GM12878 (cell line): Measurements from ENCODE around the gene NPLOC4. TPM values are rescaled to one million over a fixed set of nuclear protein-coding genes. Genes with fewer than 3 reads are reported as not detected.
A peak's percentile ranks its signal among the peaks of the same experiment; 100 is the strongest.

ENCODE experiments used
- ATAC-seq: fragments of 200-7000 bp; cut with Tn5 transposase; 3 replicates; pipeline ENCODE4 v1.9.1; 2020; ENCODE audit warnings: mild to moderate bottlenecking, moderate library complexity
- BruUV-seq: library from RNA; stranded (reverse); fragments of 400-500 nt; replicated peaks from 2 replicates; lab custom pipeline; 2021; lab: Mats Ljungman, UMichigan
- CTCF ChIA-PET: fragments of 300-600 bp; sonication (Branson Sonifier 250); formaldehyde crosslinking; extraction: SDS; loops from one replicate; lab custom pipeline; 2021; ENCODE audit warnings: inconsistent platforms; lab: Yijun Ruan, JAX
- POLR2A ChIA-PET: fragments of 350-600 bp; formaldehyde crosslinking; extraction: SDS; loops from one replicate; lab custom pipeline; 2021; ENCODE audit warnings: inconsistent platforms; lab: Charles Lee
- RAD21 ChIA-PET: fragments of 300-600 bp; sonication (Branson Sonifier 250); formaldehyde crosslinking; loops from one replicate; lab custom pipeline; 2023; ENCODE audit warnings: antibody characterized with exemption; ENCODE audit not compliant: unreplicated experiment; lab: Charles Lee
- SMC1A ChIA-PET: fragments of 300-600 bp; sonication (Branson Sonifier 250); formaldehyde crosslinking; loops from one replicate; lab custom pipeline; 2023; ENCODE audit not compliant: unreplicated experiment, uncharacterized antibody; lab: Charles Lee
- DNase-seq: peaks from one replicate; pipeline ENCODE4 v3.0.0-alpha.2; 2011; ENCODE audit warnings: low read depth, low spot score
- FAIRE-seq: peaks from 3 replicates; lab custom pipeline; 2011; peaks lifted over from hg19 to GRCh38; lab: Jason Lieb, UNC
- H2AFZ ChIP-seq: 2 replicates; pipeline ENCODE4 v1.6.0; 2011; ENCODE audit warnings: low read depth, low read length, control low read depth; ENCODE audit not compliant: control insufficient read depth
- H3K27ac ChIP-seq: 2 replicates; pipeline ENCODE4 v1.5.1; 2011; ENCODE audit warnings: control low read depth; ENCODE audit not compliant: control insufficient read depth, insufficient read depth
- H3K27me3 ChIP-seq, 2 experiments: replicated peaks in 1 of 2; 2 replicates each; pipeline versions ENCODE4 v1.6.0 to v1.6.1; 2011; ENCODE audit warnings: low read length in 1 of 2; ENCODE audit not compliant: control insufficient read depth in 2 of 2, insufficient read depth in 2 of 2
- H3K36me3 ChIP-seq, 2 experiments: 2 replicates each; pipeline ENCODE4 v1.5.1; 2011; ENCODE audit warnings: low read length in 1 of 2; ENCODE audit not compliant: control insufficient read depth in 2 of 2, insufficient read depth in 2 of 2
- H3K4me1 ChIP-seq: 2 replicates; pipeline ENCODE4 v1.6.1; 2011; ENCODE audit warnings: mild to moderate bottlenecking, low read length, moderate library complexity, mixed read lengths; ENCODE audit not compliant: control insufficient read depth, insufficient read depth
- H3K4me2 ChIP-seq: 2 replicates; pipeline ENCODE4 v1.6.0; 2011; ENCODE audit warnings: control low read depth; ENCODE audit not compliant: control insufficient read depth, insufficient read depth
- H3K4me3 ChIP-seq: fragments of 200-600 bp; sonication (generic); 2 replicates; pipeline ENCODE4 v1.5.1; 2016
- H3K79me2 ChIP-seq: 2 replicates; pipeline ENCODE4 v1.6.0; 2011; ENCODE audit warnings: low read length; ENCODE audit not compliant: control insufficient read depth, insufficient read depth
- H3K9ac ChIP-seq: 2 replicates; pipeline ENCODE4 v1.8.0; 2011; ENCODE audit warnings: low read length, control low read depth, mixed read lengths; ENCODE audit not compliant: control insufficient read depth, insufficient read depth
- H3K9me3 ChIP-seq: replicated peaks from 3 replicates; pipeline ENCODE4 v1.5.1; 2011; ENCODE audit warnings: mild to moderate bottlenecking, low read length; ENCODE audit not compliant: control insufficient read depth, insufficient read depth
- H4K20me1 ChIP-seq: 2 replicates; pipeline ENCODE4 v1.6.0; 2011; ENCODE audit not compliant: control insufficient read depth, insufficient read depth
- GATAD2B ChIP-seq: fragments of 450-650 bp; conservative IDR thresholded peaks from 2 replicates; pipeline ENCODE4 v1.6.1; 2017; ENCODE audit warnings: low read depth, mild to moderate bottlenecking, moderate library complexity
- HDGF ChIP-seq: fragments of 450-650 bp; IDR thresholded peaks from 2 replicates; pipeline ENCODE4 v1.6.1; 2016; ENCODE audit warnings: antibody characterized with exemption
- LARP7 ChIP-seq: fragments of 450-650 bp; IDR thresholded peaks from 2 replicates; pipeline ENCODE4 v1.6.1; 2017; ENCODE audit warnings: mild to moderate bottlenecking
- MAX ChIP-seq: IDR thresholded peaks from 2 replicates; pipeline ENCODE4 v1.6.1; 2012; ENCODE audit warnings: low read depth, low read length, improper control_type of control experiment
- RB1 ChIP-seq: fragments of 450-650 bp; formaldehyde crosslinking; IDR thresholded peaks from 2 replicates; pipeline ENCODE4 v1.6.1; 2017; ENCODE audit warnings: mild to moderate bottlenecking, borderline replicate concordance
- SMAD1 ChIP-seq: fragments of 450-650 bp; IDR thresholded peaks from 2 replicates; pipeline ENCODE4 v1.6.1; 2018; ENCODE audit warnings: mild to moderate bottlenecking, low read depth; ENCODE audit not compliant: partially characterized antibody
- SMAD5 ChIP-seq: IDR thresholded peaks from 2 replicates; pipeline ENCODE4 v1.6.1; 2016; ENCODE audit warnings: antibody characterized with exemption, low read depth
- WGBS: methylation state at CpG from one replicate; pipeline ENCODE4 v1.1.6; 2016; ENCODE audit warnings: low lambda C conversion rate; ENCODE audit not compliant: insufficient replicate concordance, insufficient coverage; ENCODE audit errors: missing lambda C conversion rate; 5-methylcytosine and 5-hydroxymethylcytosine counted together
- in situ Hi-C: fragments of 300-500 bp; cut with MboI; formaldehyde crosslinking; loops from 9 replicates; pipeline ENCODE4 v1.14.3; 2018; ENCODE audit warnings: mixed read lengths
- intact Hi-C: fragments of 100-400 bp; cut with micrococcal nuclease; formaldehyde crosslinking; loops from one replicate; pipeline ENCODE4 v1.14.2; 2022; ENCODE audit not compliant: unreplicated experiment
- polyA plus RNA-seq, 11 experiments: library from polyadenylated mRNA; depleted of rRNA in 4 of 11; unstranded in 6 of 11; stranded (reverse) in 5 of 11; fragments of >200 nt; fragmentation: Nextera tagmentation in 4 of 11; fragmentation: Illumina TruSeq in 1 of 11; extraction: Ambion mirVana in 4 of 11; extraction: Trizol in 1 of 11; gene quantifications; 1 replicate in 1 of 11; 2 replicates in 10 of 11; pipeline versions ENCODE4 v1.2.1 to v1.2.3, GENCODE V29; 2011 to 2016; ENCODE audit warnings: inconsistent platforms in 2 of 11, missing spikeins in 2 of 11, low read depth in 1 of 11
- total RNA-seq, 4 experiments: library from RNA; depleted of rRNA in 3 of 4; stranded (reverse); fragments of >200 nt in 3 of 4; fragmentation: Illumina TruSeq in 1 of 4; extraction: Trizol in 1 of 4; gene quantifications; 2 replicates each; pipeline versions ENCODE4 v1.2.1 to v1.2.3, GENCODE V29; 2013 to 2021
- TF ChIP-seq, protein P1 (sequence below): fragments of 450-650 bp; IDR thresholded peaks from 2 replicates; pipeline ENCODE4 v1.6.1; 2016; ENCODE audit warnings: mild to moderate bottlenecking
- TF ChIP-seq, protein P2 (sequence below): fragments of 450-650 bp; IDR thresholded peaks from 2 replicates; pipeline ENCODE4 v1.6.1; 2017; ENCODE audit warnings: mild to moderate bottlenecking, moderate library complexity

NPLOC4 gene
- total and polyA plus RNA-seq, 10 of the 15 experiments (the other 5 are each of a cell fraction or from before 2014, with no cell fraction given): 1.5 to 83.7 (median 45.8) TPM

DNA sequence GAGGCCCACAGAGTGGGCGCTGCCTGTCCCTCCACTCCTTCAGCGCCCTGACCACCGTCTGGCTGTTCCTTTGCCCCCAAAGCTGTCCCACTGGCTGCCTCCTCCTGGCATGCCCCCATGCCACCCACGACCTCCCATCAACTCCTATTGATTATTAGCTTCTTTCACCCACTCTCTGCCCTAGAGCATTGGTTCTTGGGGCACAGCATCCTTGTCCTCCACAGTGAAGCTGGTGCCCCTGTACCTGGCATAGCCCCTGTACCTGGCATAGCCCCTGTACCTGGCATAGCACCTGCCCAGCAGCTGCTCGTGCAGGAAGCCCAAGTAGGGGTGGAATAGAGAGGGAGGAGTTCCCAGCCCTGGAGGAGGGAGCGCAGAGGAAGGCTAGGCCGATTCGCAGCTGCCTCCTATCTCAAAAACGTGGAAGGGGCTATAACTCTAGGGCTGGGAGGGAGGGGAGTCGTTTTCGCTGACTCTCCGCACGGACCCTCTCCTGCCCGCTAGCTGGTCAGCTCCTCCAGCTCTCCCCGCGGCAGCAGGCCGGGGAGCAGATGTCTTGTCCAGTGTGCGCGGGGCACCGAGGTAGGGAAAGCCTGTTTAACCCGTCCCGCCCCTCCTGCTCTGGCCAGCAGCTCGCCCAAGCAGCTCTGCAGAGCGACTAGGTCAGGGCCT is 118.7 kb downstream of the NPLOC4 start:
- DNase-seq (no peak), FAIRE-seq (no peak), ATAC-seq (peak; percentile 5; the same call in 2 of the 3 replicates)
- TF ChIP-seq MAX (no peak), LARP7 (0 out of 2 replicates have a peak, but pooled peaks have one; percentile 48), HDGF (peak; percentile 73), SMAD1 (peak; percentile 14), SMAD5 (peak; percentile 21; the same call in 1 of the 2 replicates), GATAD2B (peak; percentile 5; the same call in 1 of the 2 replicates), RB1 (0 out of 2 replicates have a peak, but pooled peaks have one; percentile 16)
- TF ChIP-seq, protein P1, sequence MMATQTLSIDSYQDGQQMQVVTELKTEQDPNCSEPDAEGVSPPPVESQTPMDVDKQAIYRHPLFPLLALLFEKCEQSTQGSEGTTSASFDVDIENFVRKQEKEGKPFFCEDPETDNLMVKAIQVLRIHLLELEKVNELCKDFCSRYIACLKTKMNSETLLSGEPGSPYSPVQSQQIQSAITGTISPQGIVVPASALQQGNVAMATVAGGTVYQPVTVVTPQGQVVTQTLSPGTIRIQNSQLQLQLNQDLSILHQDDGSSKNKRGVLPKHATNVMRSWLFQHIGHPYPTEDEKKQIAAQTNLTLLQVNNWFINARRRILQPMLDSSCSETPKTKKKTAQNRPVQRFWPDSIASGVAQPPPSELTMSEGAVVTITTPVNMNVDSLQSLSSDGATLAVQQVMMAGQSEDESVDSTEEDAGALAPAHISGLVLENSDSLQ: 0 out of 2 replicates have a peak, but pooled peaks have one; percentile 18
- TF ChIP-seq, protein P2, sequence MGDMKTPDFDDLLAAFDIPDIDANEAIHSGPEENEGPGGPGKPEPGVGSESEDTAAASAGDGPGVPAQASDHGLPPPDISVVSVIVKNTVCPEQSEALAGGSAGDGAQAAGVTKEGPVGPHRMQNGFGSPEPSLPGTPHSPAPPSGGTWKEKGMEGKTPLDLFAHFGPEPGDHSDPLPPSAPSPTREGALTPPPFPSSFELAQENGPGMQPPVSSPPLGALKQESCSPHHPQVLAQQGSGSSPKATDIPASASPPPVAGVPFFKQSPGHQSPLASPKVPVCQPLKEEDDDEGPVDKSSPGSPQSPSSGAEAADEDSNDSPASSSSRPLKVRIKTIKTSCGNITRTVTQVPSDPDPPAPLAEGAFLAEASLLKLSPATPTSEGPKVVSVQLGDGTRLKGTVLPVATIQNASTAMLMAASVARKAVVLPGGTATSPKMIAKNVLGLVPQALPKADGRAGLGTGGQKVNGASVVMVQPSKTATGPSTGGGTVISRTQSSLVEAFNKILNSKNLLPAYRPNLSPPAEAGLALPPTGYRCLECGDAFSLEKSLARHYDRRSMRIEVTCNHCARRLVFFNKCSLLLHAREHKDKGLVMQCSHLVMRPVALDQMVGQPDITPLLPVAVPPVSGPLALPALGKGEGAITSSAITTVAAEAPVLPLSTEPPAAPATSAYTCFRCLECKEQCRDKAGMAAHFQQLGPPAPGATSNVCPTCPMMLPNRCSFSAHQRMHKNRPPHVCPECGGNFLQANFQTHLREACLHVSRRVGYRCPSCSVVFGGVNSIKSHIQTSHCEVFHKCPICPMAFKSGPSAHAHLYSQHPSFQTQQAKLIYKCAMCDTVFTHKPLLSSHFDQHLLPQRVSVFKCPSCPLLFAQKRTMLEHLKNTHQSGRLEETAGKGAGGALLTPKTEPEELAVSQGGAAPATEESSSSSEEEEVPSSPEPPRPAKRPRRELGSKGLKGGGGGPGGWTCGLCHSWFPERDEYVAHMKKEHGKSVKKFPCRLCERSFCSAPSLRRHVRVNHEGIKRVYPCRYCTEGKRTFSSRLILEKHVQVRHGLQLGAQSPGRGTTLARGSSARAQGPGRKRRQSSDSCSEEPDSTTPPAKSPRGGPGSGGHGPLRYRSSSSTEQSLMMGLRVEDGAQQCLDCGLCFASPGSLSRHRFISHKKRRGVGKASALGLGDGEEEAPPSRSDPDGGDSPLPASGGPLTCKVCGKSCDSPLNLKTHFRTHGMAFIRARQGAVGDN: no peak
- Histone ChIP-seq H3K9ac (peak overlapping the region; percentile 78), H3K27ac (peak overlapping the region; percentile 100), H3K27me3 (no peaks in the 10 kb centered on the region), H3K79me2 (peaks cover 58% of the 10 kb centered on the region), H3K4me2 (peak overlapping the region; percentile 97), H3K4me3 (peak overlapping the region; percentile 72), H4K20me1 (no peaks in the 10 kb centered on the region), H3K36me3 (no peaks in the 10 kb centered on the region; a peak in 1 of 4 replicates), H3K4me1 (peaks cover 33% of the 10 kb centered on the region), H3K9me3 (no peaks in the 10 kb centered on the region), H2AFZ (no peak overlapping the region)
- SMC1A ChIA-PET: interaction anchor here (0.9 to 3.2 kb wide), 7 partner anchors 12 to 226 kb away, joined by 3 to 15 read pairs (median 6); partner anchors contain the start of genes FAAP100 and SLC38A10
- POLR2A ChIA-PET: interaction anchor here (0.6 to 2.8 kb wide), 8 partner anchors 9 to 421 kb away, joined by 3 to 34 read pairs (median 4); partner anchors contain the start of gene FAAP100
- WGBS: under 1% methylated on average over 22 of the region's 24 CpGs
- RAD21 ChIA-PET: interaction anchor here (0.7 to 7.6 kb wide), 6 partner anchors 8 to 165 kb away, joined by 3 to 44 read pairs (median 4); partner anchors contain the start of genes ARL16, FAAP100 and HGS
- no TSS peak for BruUV-seq
- intact Hi-C loops (loop anchor here (5.0 to 10.0 kb wide), 2 partner anchors 84 to 263 kb away; no protein-coding TSS in a partner anchor), in situ Hi-C loops (no loop called here)
- CTCF ChIA-PET: interaction anchor here (0.6 to 5.5 kb wide), 9 partner anchors 10 to 309 kb away, joined by 3 to 47 read pairs (median 7); no protein-coding TSS in a partner anchor
